HG03378 (cell line): ENCODE data around the gene MGME1.

Source experiments
- ATAC-seq: cut with Tn5 transposase; IDR thresholded peaks from one replicate; pipeline ENCODE4 v1.9.1; 2021; ENCODE audit warnings: mild to moderate bottlenecking, moderate library complexity; ENCODE audit not compliant: unreplicated experiment

Gene MGME1

DNA sequence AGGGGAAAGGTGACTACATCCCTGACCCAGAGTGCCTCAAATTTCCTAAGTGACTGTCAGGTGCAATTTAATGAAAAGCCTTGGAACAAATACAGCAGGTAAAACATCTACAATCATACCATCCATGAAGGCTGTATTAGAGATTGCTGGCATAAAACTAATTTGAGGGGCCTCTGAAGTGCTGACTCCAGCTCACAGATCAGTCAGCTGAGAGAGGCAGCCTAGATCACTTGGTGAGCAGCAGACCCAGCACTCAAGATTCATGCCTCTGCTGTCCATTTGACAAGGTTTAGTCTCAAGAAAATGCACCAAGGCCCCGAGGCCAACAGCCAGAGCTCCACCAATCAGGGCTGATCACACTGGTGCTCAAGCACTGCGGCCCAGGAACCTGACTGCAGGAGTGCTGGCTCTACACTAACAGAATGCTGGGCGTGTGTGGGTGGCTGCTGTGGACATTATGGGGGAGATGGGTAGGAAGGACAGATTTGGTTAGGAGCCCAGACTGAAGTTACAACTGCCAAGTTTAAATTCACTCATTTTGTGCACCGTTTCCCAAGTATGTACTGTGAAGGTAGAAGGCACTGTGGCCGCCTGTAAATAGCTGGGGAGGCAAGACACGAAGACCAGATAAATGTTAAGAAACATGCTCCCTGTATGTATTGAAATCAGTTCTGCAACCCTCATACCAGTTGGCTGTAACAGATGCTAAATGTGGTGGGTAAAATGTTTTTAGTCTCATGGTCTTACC, 28.4 kb upstream of the MGME1 start:
- no peak for ATAC-seq

DNA sequence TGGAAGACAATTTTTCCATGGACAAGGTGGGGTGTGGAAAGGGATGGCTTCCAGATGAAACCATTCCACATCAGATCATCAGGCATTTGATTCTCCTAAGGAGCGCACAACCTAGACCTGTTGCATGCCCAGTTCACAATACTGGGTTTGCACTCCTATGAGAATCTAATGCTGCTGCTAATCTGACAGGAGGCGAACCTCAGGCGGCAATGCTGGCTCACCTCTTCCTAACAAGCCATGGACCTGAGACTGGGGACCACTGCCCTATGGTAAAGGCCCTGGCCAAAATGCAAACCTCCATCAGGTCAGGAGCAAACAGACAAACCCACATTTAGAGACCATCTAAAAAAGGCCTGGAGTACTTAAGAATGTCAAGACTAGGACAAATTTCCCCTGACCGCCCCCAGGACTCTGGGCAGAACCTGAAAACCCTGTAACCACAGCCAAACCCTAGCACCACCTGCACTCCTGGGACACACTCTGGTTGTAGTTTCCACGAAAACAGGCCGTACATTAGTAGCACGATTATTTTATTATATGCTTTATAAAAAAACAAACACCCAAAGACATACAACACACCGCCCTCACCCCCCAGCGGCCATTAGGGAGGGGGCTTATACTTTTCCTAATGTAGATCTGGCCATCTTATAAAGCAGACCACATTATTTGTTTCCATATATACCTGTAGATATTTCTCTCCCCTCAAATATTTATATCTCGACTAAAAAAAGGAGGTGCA, 27.6 kb upstream of the MGME1 start:
- ATAC-seq = no peak

DNA sequence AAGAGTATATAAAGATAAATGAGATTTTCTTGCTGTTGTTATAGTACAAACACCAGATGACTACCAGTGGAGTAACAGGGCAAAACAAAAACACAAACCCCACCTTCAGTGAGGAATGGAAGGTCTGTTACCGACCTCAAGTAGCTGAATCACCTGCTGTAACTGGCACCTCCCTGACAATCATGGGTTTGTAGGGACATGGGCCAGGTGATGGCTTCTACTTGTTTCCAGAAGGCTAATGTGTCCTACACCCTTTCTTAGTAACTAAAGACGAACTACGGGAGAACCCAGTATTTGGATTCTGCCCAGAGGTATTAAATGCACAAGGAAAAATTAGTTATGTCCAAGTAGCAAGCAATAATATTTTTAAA, 27.0 kb upstream of the MGME1 start:
- ATAC-seq = no peak

DNA sequence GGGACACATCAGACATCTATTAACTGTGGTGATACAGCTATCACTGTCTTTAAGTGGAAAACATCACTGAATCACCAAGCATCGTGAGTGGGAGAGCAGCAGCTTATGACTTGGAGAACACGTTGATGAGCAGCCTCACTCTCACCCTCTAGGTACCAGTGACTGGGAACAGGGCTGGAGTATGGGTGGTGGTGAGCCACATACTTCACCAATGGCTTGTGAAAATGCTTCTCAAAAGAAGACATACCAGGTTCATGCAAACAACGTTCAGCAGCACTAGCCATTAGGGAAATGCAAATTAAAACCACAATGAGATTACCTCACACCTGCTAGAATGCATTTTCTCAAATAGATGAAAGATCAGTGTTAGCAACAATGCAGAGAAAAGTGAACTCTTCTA, 25.5 kb upstream of the MGME1 start:
- peak; percentile 56 for ATAC-seq

DNA sequence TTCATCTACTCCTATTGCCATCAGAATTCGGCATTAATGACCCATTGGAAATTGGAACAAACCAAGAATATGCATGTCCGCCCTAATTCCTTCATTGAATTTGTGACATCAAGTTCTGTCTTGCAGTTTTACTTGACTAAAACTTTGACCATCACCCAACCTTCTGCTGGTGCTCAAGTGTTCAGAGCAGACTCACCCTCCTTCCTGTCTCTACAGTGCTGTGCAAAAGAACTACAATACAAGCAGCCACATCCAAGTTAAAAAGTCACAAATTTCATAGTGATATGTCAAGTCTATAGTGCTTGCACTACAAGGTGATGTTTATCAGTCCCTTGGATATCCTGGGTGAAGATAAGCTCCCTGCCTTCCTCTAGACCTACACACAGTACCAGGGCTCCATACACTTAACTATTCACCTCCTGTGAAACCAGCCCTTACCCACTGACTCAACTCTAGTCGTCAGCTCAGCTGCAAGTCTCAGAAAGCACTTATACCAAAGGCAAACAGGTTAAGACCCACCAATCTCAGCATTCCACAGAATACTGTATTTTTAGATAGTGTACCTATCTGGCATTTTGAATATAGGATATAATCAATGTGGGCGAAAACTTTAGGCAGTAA, 23.9 kb upstream of the MGME1 start:
- ATAC-seq = no peak

DNA sequence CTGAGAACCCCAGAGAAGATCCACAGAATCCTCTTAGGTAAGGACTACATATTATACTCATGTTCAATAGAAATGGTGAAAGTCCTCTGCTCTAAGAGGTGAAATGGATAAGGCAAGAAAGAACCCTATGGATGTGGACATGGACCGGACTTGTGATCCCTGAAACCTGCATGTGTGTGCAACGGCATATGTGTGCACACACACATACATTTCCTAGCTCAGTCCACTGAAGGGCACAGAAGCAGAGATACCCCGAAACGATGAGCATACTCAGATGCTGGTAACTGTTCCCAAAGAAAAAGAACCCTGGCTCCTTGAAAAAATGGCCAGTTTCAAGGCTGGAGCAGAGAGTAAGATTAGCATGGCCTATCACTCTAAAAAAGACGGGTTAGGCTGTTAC, 22.8 kb upstream of the MGME1 start:
- no peak for ATAC-seq

DNA sequence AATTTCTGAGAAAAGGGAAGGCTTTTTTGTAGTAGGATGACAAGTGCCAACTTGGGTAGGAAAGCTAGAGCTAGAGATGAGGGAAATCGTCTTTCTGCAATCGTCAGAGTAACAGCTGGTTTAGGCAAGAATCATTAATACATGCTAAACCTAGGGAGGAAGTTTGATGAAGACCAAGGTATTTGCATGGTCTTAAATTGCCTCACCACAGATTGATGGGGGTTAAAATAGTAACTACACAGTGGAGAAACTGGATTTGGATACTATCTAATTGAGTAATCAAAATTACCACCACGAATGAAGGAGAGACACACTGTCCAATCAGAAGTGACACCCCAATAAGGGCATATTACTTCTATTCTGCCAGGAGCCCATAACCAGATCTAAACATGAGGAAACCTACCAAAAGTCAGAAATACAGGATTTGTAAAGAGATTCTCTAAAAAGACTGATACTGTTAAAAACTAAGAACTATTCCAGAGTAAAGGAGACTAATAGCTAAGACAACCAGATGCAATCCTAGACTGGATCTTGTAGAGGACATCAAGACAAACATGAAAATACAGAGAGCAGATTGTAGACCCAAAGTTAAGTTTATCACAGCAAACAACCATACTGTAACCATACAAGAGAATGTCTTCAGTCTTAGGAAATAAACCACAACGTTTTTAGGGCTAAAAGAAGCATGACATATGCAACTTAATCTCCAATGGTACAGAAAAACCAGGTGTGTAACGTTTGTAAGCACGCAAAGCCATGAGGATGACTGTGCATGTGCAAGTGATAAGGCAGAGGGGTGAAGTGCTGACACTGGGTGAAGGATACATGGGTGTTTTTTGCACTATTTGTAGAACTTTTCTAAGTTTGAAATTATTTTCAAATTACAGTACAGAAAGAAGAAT, 22.0 kb upstream of the MGME1 start:
- ATAC-seq = no peak

DNA sequence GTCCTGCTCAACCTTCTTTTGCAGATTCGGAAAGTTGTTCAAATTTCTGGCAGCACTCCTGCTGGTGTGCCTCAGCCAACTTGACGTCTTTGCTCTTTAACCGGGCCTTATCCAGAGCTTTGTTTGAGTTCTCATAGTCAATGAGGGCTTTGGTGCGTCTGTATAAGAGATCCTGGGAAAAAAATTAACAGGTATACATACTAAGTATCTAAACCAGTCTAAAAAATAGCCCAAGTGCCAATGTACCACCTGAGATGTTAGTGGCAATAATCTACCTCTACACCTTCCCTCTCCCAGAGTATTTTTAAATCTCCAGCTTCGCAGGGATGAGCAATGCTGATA, 21.4 kb upstream of the MGME1 start:
- no peak for ATAC-seq

DNA sequence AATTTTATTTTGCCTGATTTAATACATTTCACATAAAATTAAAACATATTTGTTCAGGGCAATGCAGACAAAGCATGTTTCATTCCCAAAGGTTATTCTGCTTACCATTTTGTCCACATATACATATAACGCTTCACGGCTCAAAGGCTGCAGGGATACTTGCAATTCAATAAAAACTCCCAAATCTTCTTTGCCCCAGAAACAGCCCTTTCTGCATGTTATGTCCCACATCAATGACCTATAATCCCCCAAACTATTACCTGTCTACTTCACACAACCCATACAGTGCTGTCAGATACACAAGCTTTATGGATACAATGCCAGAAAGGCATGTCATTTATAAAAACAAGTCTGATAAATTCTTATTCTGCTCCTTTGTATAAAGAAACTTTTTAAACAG, 20.4 kb upstream of the MGME1 start:
- no peak for ATAC-seq

DNA sequence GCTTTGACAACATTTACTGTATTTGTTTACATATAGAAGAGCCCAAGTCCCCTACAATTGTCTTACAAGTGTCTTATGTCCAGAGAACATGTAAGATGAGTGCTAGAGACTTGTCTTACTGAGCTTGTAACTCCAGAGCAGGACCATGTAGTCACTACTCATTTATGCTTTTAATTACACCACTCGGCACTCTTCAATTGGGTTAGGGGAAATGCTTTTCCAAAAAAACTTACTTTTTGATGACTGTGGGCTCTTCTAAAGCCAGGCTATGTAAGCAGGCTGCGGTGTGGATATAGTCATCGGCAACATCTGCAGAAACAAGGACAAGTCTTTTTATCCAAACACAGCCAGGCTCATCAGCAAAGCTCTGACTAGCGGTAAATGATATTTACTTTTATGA, 18.9 kb upstream of the MGME1 start:
- ATAC-seq = no peak

DNA sequence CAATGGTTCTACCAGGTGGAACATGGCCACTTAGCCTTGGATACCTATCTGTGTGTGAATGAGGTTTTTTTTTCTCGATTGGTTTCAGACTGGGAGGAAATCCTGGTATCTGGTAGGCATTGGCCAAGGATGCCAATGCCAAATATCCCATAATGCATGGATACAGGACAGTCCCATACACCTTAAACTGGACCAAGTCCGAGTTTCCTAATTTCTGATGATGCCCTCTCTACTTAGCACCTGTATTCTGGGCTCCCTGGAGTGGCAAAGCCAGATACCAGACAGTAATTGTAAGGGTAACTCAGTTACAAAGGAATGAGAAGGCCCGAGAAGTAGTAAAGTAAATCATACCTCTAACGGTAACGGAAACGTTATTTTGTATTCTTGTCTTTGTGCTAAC, 18.1 kb upstream of the MGME1 start:
- no peak for ATAC-seq

DNA sequence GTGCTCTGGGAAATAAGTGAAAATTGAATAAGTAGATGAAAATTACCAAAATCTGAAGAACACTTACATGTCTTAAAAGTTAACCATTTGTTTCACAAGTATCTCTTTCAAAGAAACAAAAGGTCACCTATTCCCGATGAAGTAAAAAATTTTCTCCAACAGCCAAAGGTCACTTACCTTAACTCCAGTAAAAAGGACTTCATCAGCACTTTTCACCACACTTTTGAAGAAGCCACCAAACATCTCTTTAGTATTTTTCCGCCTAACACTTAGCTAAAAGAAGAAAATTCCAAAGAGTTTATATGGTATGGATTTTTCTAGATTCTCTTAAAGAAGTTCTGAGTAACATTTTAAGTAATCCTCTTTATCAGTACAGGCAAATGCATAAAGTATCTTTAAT, 17.5 kb upstream of the MGME1 start:
- no peak for ATAC-seq

DNA sequence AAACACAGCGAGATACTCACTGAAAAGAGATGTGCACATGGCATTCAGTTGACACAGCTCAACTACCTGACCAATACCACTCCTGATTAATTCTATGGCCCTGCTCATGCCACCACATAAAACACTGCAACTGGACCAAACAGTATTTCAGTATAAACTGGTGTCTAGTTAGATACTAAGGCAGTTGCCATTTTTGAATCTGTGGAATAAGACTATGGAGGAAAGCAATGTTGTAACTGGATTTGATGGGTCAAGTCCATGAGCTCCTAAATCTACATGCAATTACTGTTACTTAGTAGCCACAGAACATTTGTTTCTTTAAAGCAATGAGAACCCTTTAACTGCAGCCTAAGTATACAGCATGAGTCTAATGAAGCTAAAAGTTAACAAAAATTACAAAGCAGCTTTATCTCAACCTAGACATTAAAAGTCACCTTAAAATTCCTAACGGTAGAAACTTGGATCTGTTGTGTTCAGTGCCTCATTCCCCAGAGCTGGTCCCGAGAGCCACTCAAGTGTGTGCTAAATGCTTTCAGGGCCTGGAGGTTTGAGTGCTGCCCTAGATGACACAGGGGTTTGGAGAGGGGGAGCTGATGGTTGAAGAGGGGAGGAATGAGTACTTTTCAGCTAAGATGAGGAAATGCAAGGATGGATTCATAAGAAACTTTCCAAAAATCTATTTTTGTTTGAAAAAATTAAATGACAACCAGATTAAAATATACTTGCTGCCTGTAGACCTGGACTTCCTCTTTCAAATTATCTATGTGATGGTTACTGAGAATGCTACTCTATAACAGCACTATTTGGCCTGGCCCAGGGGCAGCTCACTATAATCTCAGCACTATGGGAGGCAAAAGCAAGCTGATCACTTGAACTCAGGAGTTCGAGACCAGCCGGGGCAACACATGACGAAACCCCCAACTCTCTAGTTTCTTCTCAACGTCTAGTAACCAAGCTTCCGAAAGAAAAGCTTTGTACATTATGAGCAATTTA, 15.8 kb upstream of the MGME1 start:
- ATAC-seq = no peak

DNA sequence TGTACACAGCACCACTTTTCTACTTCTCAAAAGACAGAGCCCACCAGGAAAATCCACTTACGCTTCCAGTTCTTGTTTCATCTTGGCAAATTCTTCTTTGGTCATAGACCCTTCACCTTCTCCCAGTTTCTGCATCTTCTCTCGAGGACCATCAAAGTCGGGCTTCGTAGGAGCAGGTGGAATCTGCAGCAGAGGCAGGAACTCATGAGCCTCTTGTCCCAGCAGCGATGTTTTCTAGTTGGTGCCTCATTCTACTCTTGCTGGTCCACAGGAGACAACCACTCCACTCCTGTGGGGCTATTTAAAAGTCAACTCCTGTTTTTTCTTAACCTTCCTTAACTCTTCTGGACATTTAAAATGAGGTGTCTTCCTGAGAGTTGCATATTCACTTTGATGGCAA, 14.9 kb upstream of the MGME1 start:
- no peak for ATAC-seq

DNA sequence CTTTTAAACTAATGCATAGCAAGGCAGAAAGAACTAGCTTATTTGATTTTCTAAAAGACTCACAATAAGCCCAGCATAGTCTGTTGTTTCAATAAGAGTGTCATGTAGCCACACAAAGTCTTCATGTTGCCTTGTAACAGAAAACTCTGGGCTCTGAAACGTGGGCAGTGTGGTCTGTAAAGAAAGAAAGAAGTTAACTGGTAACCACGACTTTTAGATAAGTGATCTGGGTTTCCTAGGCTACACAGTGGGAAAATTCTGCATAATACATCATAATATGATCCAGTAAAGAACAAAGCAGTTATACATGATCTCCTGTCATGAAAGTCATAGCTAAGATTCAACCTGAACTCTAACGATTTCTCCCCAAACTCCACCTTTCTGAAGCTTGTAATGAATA, 13.5 kb upstream of the MGME1 start:
- ATAC-seq = no peak

DNA sequence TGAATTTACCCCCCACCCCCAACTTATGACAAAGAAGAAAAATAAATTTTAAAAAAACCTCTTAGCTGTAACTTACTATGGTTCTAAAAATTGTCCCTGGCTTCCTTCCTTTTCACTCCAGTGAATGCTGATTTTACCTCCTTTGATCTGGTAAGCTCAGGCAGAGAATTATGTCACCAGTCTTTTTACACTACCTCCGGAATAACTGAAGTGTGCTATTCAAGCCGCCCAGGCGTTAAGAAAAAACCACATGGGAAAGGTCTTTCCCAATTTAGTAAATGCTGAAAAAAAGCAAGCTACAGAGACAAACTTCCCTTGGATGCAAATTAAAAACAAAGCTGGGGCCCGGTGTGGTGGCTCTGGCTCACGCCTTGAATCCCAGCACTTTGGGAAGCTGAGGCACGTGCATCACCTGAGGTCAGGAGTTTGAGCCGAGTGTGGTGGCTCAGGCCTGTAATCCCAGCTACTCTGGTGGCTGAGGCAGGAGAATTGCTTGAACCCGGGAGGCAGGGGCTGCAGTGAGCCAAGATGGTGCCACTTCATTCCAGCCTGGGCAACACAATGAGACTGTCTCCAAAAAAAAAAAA, 12.6 kb upstream of the MGME1 start:
- no peak for ATAC-seq

DNA sequence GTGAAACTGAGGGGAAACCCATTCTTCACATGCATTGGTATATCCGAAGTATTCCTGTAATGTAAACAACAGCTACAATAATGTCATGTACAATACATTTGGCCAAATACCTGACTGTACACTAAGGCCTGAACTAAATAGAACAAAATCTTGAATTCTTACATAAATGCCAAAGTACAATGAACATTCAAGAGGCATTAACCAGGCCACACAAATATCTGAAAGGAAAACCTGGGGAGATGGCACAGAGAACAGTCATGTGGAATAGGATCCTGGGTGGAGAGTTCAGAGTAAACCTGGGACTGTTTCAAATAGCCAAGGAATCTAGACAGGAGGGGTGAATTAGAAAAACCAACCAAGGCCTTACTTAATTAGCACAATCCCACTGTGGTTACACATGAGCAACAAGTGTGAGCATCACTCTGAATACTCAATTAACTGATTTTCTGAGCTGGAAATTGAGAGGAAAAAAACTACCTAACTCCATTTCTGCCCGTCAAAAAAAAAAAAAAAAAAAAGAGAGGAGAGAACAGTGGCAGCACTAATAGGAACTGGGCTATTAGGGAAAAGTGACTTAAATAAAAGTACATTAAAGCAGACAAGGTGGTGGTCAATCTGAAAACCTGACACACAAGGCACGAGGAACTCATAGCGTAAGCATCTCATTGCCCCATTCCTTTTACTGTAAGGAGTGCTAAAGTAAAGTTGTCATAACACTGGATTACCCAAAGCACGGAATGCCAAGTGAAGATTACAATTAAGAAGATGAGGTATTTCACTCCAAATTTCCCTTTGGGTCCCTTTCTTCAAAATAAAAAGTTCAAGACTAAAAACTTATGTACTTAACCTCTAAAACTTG, 11.1 kb upstream of the MGME1 start:
- no peak for ATAC-seq

DNA sequence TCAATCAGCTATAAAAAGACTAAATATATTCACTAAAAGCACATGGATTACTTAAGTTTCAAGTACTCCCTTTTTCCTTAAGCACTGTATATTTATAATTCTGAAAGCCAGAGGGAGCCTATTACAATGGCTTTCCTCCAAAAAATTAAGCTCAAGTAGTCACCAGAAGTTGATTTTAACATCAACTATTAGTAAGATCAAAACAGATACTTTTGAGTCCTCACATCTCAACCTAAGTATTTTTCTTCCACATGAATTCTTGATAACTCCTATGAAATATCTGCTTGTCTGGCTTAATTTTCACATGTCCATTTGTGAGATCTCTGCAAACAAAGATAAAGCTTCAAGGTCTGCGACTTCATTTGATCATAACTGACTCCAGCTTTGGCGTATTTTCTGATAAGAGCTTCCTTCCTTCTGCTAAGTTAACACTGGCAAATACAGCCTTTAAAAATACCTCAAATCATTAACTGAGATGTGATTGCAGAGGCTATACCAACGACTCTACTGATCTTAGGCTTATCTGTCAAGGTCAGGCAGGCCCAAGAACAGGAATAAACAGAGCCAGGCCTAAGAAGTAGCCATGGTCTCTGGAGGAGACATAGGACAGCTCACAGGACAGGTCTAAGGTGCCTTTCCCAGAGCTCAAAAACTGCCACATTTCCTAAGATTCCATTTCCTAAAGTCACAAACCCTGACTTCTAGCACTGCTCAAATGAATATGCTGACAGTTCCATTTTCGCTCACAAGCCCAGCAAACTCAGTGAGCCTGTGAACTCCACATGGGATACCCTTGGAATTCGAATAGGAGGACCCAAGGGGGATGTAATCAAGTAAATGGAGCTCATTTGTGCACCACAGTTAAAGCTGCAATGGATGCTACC, 10.2 kb upstream of the MGME1 start:
- no peak for ATAC-seq
